Head of caudate nucleus (tissue), 42 donors: ENCODE measurements around the gene NXPE3.

Experiments used
- DNase-seq, 42 donors: peaks; one replicate each; pipeline versions ENCODE4 v3.0.0 to v3.0.0-alpha.2; 2020 to 2021; ENCODE audit warnings: mixed read lengths in 7 of 42
- intact Hi-C: fragments of 100-400 bp; cut with DNase I; formaldehyde crosslinking; loops from one replicate; pipeline ENCODE4 v1.15.0; 2022

Gene NXPE3

DNA sequence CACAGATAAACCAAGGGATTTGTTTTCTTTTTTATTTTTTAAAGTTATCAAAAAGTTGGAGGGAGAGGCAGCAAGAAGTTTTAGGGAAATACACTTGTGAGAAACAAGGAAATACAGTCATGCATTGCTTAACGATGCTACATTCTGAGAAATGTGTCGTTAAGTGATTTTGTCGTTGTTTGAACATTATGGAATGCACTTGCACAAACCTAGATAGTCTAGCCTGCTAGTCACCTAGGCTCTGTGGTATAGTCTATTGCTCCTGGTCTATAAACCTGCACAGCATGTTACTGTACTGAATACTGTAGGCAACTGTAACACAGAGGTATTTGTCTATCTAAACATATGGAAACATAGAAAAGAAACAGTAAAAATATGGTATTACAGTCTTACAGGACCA lies 68.3 kb downstream of the NXPE3 start:
- no peak for DNase-seq
- intact Hi-C loops = loop anchor here (5.0 kb wide), 1 partner anchor 170 kb away; the partner anchor contains the start of gene ZBTB11

DNA sequence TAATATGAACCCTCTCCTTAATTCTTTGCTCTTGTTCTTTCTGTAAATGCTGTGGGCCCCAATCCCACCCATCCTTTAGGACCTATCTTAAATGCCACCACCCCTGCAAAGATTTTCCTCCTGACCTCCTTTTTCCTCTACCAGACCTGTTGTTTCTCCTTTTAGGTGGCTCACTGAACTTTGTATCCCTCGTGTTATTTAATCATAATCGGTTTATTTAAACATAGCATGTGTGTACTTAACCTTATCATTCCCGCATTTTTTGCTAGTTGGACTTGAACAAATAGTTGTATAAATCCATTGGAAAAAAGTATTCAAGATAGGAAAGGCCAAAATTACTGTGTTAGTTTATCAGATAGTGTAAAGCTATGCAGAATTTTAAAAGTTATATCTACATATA lies 69.3 kb downstream of the NXPE3 start:
- intact Hi-C loops = loop anchor here (5.0 kb wide), 1 partner anchor 171 kb away; the partner anchor contains the start of gene ZBTB11
- no peak for DNase-seq

DNA sequence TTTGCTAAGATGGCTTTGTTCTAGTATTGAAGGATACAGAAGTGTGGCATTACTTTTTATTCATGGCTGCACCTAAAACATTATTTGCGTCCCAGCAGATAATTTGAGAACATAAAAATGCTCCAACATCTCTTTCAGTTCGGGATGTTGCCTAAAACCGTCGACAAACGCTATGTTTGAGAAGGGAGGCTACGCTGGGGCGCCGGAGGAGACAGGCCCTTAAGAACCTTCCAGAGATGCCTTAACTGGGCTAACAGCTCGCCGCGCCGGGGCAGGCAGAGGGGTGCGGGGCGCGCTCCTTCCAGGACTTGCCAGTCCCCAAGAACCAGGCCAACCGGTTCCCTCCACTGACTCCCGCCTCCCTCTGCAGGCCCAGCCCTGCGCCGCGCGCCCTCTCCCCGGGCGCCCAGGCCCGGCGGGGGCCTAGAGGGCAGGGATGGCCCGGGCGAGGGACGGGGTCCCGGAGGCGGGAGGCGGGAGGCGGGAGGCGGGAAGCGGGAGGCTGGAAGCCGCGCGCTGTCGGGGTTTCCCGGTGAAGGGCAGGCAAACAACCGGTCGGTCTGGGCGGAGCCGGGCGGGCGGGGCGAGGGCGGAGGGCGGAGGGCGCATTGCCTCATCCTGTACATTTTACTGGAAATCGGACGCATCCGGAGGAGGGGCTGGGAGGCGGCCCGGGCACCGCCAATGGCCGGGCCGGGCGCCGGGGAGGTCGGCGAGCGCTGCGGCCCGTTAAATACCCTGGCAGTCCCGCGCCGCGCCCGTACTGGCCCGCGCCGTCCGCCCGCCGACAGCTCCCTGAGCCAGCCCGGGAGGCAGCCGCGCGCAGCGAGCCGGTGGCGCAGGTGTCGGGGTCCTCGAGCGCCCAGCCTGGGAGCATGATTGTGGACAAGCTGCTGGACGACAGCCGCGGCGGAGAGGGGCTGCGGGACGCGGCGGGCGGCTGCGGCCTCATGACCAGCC lies 70.0 kb downstream of the NXPE3 start, which contains the start of gene NFKBIZ:
Gene NFKBIZ, plus strand, starts transcription at position 761 of the 960 bp plus-strand sequence. Its CDS starts 115 bp downstream, at position 876.
- DNase-seq = peak; percentile 76 to 96 (median 91)
- intact Hi-C loops = loop anchor here (5.0 kb wide), 1 partner anchor 172 kb away; the partner anchor contains the start of gene ZBTB11

DNA sequence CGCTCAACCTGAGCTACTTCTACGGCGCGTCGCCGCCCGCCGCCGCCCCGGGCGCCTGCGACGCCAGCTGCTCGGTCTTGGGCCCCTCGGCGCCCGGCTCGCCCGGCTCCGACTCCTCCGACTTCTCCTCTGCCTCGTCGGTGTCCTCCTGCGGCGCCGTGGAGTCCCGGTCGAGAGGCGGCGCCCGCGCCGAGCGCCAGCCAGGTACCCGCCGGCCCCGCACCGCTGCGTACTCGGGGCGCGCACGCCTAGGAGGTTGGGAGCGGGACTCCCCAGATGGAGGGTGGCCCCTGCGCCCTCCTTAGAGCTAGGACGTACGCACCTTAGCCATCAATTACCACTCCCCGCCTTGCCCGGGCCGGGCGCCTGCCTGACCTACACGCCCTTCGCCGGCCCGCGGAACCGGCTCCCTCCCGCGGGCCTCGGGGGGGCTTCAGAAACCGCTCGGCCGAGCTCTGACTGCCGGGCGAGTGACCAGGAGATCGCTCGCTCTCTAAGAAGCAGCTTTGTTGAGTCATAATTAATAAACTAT lies 70.8 kb downstream of the NXPE3 start:
- intact Hi-C loops = loop anchor here (5.0 kb wide), 1 partner anchor 172 kb away; the partner anchor contains the start of gene ZBTB11
- peak in 41 of 42 donors; percentile 22 to 84 (median 68) for DNase-seq

DNA sequence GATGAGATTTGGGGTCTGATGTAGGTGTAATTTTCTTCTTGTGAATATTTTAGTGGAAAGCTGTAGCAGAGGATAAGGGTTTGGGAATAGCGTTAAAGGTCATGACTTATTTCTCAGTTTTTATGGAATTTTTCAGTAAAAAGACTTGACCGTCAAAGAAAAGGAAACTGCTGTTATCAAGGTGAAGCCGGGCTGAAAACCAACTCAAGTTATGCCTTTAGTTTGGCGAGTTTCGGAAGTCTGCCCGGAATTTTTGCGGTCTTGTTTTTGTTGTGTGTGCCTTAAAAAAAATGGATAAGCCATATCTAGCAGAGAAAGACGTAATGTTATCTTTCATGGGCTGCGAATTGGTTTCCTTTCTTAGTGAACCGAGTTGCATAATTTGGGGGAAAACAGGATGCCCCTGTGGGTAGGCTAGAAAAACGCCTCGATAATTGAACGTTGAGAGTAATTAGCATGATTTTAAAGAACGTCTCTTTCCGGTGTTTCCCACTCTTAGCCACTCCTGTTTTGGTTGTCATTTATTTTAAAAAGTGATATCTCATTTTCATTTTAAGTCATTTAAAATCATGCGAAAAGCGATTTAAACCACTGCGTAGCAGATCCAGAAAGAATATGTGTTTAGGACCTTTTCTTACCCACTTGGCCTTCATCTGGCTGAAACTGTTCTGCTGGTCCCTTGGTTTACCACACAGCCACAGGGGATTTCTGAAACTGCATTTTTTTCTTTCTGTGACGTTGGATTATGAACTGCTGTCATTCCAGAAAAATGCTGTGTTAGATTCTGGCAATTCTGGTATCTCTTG lies 71.4 kb downstream of the NXPE3 start:
- no peak for DNase-seq
- intact Hi-C loops = no loop called here

DNA sequence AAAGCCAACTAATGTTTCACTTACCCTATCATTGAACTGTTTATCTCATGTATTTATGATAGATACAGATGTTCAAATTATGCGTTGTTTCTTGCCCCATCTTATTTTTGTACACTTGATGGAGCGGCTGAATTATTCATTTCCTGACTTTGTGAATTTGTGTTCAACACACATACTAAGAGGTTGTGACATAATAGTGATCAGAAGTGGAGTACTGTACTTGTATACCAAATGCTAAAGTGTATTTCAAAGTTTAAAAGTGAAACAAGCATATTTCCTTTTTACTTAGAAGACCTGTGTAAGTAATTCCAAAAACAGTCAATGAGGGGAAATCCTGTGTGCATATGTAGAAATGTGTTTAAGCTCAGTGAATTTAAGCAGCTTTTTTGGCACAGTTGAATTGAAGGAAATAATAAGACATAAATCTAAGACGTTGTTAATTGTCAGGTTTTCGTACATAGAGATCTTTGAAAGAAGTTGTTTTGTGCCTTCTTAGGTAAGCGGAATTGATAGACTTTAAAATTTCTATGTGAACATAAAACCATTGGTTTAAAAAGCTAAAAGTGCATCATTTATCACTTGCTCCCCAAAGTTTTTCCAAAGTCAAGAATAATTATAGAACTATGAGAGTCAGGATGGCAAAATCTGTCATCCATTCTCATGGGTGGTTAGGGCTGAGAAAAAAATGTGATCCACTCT lies 72.2 kb downstream of the NXPE3 start:
- no peak for DNase-seq
- intact Hi-C loops = no loop called here

DNA sequence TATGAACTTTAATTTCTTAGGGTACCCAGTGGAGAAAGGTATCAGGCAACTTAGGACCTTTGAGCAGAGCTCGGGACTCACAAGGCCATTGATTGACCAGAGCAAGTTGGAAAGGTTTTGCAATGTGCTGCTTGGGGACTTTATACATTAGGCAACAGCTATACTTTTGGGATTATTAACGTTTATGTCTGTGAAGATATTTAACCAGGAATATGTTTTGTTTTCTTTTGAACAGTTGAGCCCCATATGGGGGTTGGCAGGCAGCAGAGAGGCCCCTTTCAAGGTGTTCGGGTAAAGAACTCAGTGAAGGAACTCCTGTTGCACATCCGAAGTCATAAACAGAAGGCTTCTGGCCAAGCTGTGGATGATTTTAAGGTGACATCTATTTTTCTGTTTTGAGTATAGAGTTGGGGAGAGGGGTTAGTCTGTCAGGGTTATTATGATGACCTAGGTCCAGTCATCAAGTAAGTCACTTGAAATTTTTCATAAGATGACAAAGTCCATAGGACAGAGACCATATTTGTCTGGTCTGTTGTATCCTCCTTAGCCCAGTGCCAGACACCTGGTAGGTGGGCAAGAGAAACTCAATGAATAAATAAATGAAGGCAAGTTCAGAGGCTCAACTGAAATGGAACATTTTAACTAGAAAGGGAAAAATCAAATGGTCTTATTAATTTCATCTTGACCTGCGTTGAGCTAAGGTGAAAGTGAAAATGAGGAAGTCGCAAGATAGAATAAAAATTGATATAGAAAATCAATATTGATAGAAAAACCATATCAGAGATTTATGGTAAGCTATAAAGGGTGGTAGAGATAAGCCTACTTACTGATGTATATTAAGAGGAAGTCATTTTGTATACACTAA lies 73.1 kb downstream of the NXPE3 start:
- intact Hi-C loops = no loop called here
- DNase-seq = no peak

DNA sequence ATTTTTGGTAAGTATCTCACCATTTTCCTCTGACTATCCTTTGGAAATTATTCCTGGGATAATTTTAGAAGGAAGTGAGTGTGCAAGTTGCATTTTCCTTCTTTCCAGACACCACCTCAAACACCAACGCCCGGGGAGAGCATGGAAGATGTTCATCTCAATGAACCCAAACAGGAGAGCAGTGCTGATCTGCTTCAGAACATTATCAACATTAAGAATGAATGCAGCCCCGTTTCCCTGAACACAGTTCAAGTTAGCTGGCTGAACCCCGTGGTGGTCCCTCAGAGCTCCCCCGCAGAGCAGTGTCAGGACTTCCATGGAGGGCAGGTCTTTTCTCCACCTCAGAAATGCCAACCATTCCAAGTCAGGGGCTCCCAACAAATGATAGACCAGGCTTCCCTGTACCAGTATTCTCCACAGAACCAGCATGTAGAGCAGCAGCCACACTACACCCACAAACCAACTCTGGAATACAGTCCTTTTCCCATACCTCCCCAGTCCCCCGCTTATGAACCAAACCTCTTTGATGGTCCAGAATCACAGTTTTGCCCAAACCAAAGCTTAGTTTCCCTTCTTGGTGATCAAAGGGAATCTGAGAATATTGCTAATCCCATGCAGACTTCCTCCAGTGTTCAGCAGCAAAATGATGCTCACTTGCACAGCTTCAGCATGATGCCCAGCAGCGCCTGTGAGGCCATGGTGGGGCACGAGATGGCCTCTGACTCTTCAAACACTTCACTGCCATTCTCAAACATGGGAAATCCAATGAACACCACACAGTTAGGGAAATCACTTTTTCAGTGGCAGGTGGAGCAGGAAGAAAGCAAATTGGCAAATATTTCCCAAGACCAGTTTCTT lies 74.2 kb downstream of the NXPE3 start:
- intact Hi-C loops = no loop called here
- no peak for DNase-seq

DNA sequence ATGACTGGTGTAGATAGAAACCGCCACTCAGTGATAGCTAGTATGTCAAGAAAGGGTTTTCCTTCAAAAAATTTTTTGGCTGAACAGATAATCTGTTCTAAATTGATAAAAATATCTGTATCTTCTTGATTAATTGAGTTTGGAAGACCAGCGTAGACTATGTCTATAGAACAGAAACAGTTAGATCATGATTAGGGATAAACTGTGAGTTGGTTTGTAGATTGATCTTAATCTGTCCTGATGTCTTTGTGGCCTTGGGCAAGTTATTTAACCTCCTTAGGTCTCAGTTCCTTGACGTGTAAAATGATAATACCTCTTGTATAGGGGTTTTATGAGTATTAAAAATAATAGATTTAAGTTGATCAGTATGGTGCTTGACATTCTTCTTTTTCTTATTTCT lies 75.0 kb downstream of the NXPE3 start:
- intact Hi-C loops = no loop called here
- no peak for DNase-seq

DNA sequence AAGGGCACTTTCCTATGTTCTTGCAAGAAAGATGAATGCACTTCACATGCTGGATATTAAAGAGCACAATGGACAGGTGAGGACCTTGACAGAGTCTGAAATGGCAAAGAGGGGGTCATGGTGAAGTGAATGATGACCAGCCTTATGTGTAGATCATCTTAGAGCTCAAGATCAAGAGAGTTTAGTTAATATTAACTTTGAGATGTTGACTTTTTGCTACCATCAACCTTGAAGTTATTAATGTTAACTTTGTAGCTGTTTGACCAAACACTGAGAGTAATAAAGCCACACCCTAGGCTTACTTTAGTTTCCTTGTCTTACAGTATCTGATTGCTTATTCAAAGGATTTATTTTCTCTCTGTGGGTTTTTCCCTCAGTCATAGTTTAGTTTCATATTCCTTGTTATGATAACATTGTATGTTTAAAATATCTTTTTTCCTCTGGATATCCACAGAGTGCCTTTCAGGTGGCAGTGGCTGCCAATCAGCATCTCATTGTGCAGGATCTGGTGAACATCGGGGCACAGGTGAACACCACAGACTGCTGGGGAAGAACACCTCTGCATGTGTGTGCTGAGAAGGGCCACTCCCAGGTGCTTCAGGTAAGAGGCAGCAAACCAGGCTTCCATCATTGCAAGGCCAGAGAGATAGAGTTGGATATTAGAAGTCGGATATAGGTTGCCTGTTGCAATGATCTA lies 75.7 kb downstream of the NXPE3 start:
- intact Hi-C loops = no loop called here
- no peak for DNase-seq

DNA sequence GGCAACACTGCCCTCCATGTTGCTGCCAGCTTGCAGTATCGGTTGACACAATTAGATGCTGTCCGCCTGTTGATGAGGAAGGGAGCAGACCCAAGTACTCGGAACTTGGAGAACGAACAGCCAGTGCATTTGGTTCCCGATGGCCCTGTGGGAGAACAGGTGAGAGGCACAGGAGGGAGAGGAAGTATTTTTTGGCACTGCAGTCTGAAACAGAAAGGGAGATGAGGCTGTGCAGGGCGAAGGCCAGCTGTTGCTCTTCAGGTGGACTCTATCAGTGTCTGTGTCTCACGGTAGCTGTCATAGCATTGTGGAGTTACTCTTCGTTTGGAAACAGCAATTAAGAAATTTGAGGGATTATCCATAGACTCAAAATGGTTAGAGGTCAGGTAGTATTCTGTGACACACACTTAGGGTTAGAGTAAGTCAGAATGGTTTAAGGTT lies 78.3 kb downstream of the NXPE3 start:
- intact Hi-C loops = no loop called here
- DNase-seq = peak in 2 of 42 donors; percentile 21 to 35

DNA sequence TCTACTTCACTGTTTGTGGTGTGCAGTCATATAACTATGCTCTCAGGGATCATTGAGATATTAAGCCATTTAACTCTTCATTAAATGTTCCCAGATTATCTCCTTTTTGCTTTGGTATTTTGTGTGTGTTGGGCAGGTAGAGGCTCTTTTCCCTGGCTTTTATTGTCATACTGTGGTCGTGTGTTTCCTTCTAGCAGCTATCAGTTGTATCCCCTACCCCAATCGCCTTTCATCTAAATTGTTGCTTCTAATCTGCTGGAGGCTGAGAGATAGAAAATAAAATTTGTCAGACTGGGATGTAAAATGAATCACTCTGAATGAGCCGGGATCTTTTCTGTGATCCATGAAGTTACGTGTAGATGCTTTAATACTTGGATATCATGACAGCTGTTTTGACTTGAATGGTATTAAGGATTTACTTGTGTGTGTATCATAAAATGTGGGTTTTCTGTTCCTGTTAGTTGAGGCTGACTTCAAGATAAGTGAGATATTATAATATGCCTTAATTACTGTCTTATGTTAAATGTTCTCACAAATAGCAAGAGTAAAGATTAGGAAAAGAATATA lies 79.5 kb downstream of the NXPE3 start:
- no peak for DNase-seq

DNA sequence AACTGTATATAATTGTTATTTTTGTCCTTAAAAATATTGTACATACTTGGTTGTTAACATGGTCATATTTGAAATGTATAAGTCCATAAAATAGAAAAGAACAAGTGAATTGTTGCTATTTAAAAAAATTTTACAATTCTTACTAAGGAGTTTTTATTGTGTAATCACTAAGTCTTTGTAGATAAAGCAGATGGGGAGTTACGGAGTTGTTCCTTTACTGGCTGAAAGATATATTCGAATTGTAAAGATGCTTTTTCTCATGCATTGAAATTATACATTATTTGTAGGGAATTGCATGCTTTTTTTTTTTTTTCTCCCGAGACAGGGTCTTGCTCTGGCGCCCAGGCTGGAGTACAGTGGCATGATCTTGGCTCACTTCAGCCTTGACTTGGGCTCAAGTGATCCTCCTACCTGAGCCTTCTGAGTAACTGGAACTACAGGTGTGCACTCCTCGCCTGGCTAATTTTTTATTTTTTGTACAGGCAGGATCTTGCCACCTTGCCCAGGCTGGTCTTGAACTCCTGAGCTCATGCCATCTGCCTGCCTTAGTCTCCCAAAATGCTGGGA lies 81.0 kb downstream of the NXPE3 start:
- intact Hi-C loops = no loop called here

More for the DNA sequence above, 79.5 kb downstream of the NXPE3 start:
- intact Hi-C loops = no loop called here

DNA sequence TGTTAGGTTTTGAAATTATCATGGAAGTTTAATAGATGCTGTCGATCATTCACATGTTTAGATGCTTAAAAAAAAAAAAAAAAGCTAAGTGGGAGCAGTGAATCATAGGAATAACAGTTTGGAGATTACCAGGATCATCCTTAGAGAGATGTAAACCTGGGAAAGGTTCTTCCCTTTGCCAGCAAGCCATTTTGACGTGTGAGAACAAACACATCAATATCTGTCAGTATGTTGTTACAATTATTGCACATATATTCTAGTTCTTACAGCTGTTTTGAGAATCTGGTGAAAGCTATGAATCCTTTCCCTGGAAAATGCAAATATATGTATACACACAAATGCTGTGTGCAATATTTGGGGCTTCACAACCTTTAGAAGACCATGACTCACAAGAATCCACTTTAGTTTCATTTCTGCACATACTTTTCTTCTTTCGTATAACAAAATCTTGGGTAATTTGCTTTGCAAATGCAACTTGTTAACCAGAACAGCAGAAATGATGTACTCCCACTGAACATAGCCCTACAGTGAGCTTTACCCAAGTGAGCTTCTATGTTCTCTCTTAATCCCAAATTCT lies 82.3 kb downstream of the NXPE3 start:
- no peak for DNase-seq
- intact Hi-C loops = no loop called here

More for the DNA sequence above, 81.0 kb downstream of the NXPE3 start:
- DNase-seq = no peak

DNA sequence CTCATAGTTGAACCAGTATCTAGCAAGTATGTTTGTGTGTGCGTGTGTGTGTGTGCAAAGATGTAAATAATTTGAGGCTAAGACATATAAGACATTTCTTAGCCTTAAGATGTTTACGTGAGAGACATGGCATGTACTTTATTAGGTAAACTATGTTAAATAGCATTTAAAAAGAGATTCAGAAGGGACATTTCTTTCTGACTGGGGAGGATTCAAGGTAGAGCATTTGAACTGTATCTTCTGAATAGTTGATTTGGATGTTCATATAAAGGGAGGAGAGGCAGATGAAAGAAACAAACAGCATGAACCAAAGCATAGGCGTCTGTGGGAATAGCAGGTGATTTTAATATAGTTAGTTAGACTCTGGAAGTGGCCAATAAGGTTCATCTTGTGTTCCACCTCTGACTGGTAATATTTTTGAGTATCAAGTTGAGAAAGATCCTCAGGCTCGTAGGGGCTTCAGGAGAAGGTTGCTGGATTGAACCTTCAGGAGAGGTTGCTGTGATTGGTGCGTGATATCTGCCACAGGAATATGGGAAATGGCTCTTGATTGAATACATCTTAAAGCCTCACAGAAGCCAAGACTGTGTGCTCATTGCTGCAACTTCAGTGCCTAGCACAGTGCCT lies 82.9 kb downstream of the NXPE3 start:
- no peak for DNase-seq
- intact Hi-C loops = no loop called here
